Nucleus accumbens (tissue), 56 donors: ENCODE data around the gene CFDP1.

Source experiments
- DNase-seq, 56 donors: peaks; one replicate each; lab custom pipeline; 2025; lab: John Stamatoyannopoulos, UW

CFDP1 gene

DNA sequence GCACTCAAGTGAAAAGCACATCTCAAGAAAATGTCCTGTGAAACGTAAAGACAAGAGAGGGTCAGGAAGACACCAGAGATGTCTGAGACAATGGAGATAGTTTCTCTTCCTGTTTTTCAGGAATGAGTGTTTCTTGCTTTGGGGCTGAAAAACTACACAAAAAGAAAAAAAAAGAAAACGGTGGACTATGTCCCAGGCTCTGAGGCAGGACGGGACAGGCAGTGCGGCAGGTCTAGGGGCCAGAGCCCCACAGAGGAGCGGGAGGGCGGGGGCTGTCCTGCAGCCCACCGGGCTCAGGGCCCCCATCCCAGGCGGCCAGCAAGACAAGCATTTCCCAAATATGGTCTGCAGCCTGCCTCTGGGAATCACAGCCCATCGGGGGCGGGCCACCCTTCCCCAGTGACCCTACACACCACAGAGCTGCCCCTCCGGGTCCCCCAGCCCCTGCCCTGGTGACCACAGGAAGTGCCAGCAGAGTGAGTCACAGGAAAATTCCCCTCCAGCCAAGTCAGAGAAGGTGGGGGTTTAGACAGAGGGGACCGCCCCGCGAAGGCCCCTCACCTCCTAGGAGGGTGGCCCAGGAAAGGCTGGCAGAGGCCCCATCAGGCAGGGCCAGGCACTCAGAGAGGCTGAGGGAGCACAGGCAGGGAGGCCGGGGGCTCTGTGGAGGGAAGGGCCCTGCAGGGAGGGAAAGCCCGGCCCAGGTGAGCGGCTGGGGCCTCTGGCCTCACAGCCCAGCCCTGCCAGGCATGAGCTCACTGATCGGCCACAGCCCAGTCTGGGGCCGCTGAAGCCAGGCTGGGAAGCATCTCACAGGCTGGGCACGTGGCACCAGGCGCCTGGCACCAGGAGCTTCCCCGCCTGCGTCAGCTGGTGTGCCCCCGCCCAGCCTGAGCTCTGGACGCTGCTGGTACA, 188.2 kb downstream of the CFDP1 start:
- DNase-seq = peak in 54 of 56 donors; percentile 51 to 99 (median 92)

DNA sequence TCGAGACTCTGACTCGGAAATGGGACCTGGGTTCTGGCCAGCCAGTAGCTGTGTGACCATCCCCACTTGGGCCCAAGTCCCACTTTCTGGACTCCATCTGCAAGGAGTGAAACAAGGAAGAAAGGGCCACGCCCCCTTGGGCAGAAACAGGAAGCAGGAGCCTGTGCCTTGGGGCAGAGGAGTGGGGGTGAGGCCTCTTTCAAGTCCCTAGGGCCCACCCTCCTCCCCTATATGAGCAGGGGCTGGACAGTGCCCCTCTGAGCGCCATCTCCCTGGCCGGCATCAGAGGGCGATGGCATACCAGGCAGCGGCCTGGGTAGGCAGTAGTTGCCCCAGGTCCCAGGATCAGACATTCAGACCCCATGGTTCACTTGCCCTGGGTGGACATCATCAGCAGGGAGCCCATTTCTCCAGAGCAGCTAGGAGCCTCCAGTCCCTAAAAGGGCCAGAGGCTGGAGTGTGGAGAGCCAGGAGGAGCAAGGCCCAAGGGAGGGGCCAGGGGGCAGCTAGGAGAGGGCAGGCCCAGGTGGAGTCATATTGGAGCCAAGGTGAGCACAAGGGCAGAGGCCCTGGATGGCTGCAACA, 189.0 kb downstream of the CFDP1 start:
- DNase-seq = peak in 14 of 56 donors; percentile 20 to 60 (median 38)
